Measurements from ENCODE around the gene ENTPD6.
A peak's percentile ranks its signal among the peaks of the same experiment; 100 is the strongest.

Gene ENTPD6

GRCh38 chr20:25222461-25223178, 27.1 kb downstream of the ENTPD6 start:
- TF ChIP-seq FOXM1 (IDR thresholded peaks at IDR 0.05; ENCODE audit: borderline replicate concordance, low read depth) (no peak), CEBPB (IDR thresholded peaks at IDR 0.05) (no peak), RAD21 (IDR thresholded peaks at IDR 0.05; ENCODE audit: low read depth) (no peak), CREB1 (IDR thresholded peaks at IDR 0.05; ENCODE audit: low read depth) (no peak), TAF1 (IDR thresholded peaks at IDR 0.05; ENCODE audit: low read depth) (no peak), NFIC (IDR thresholded peaks at IDR 0.05) (no peak), EGR1 (IDR thresholded peaks at IDR 0.05) (no peak), TCF12 (IDR thresholded peaks at IDR 0.05; ENCODE audit: low read depth) (no peak), ZBTB7A (IDR thresholded peaks at IDR 0.05; ENCODE audit: low read depth) (no peak), TEAD4 (IDR thresholded peaks at IDR 0.05) (no peak), YY1 (IDR thresholded peaks at IDR 0.05; ENCODE audit: low read depth) (no peak), USF1 (IDR thresholded peaks at IDR 0.05) (no peak), EP300 (IDR thresholded peaks at IDR 0.05; ENCODE audit: borderline replicate concordance) (no peak)
- TF ChIP-seq, protein P1, sequence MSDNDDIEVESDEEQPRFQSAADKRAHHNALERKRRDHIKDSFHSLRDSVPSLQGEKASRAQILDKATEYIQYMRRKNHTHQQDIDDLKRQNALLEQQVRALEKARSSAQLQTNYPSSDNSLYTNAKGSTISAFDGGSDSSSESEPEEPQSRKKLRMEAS (IDR thresholded peaks at IDR 0.05), result no peak
- TF ChIP-seq, protein P2, sequence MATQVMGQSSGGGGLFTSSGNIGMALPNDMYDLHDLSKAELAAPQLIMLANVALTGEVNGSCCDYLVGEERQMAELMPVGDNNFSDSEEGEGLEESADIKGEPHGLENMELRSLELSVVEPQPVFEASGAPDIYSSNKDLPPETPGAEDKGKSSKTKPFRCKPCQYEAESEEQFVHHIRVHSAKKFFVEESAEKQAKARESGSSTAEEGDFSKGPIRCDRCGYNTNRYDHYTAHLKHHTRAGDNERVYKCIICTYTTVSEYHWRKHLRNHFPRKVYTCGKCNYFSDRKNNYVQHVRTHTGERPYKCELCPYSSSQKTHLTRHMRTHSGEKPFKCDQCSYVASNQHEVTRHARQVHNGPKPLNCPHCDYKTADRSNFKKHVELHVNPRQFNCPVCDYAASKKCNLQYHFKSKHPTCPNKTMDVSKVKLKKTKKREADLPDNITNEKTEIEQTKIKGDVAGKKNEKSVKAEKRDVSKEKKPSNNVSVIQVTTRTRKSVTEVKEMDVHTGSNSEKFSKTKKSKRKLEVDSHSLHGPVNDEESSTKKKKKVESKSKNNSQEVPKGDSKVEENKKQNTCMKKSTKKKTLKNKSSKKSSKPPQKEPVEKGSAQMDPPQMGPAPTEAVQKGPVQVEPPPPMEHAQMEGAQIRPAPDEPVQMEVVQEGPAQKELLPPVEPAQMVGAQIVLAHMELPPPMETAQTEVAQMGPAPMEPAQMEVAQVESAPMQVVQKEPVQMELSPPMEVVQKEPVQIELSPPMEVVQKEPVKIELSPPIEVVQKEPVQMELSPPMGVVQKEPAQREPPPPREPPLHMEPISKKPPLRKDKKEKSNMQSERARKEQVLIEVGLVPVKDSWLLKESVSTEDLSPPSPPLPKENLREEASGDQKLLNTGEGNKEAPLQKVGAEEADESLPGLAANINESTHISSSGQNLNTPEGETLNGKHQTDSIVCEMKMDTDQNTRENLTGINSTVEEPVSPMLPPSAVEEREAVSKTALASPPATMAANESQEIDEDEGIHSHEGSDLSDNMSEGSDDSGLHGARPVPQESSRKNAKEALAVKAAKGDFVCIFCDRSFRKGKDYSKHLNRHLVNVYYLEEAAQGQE (IDR thresholded peaks at IDR 0.05; ENCODE audit: low read depth), result no peak

- TF ChIP-seq RAD21 (IDR thresholded peaks at IDR 0.05; ENCODE audit: low read depth) (peak; percentile 30; the same call in 1 of the 2 replicates), YY1 (IDR thresholded peaks at IDR 0.05; ENCODE audit: low read depth) (no peak), TCF12 (IDR thresholded peaks at IDR 0.05; ENCODE audit: low read depth) (peak; percentile 34; the same call in 1 of the 2 replicates)
These were observed 27.7 kb downstream of the ENTPD6 start for GRCh38 chr20:25223179-25223661.

GRCh38 chr20:25223765-25224720, 28.5 kb downstream of the ENTPD6 start:
- TF ChIP-seq NFIC (IDR thresholded peaks at IDR 0.05), result no peak

- no peak for TF ChIP-seq YY1 (IDR thresholded peaks at IDR 0.05; ENCODE audit: low read depth)
- TF ChIP-seq TCF12 (IDR thresholded peaks at IDR 0.05; ENCODE audit: low read depth), result no peak
- no peak for TF ChIP-seq EP300 (IDR thresholded peaks at IDR 0.05; ENCODE audit: borderline replicate concordance)
- no peak for TF ChIP-seq USF1 (IDR thresholded peaks at IDR 0.05)
- no peak for TF ChIP-seq RAD21 (IDR thresholded peaks at IDR 0.05; ENCODE audit: low read depth)
- TF ChIP-seq CREB1 (IDR thresholded peaks at IDR 0.05; ENCODE audit: low read depth), result no peak
- no peak for TF ChIP-seq TAF1 (IDR thresholded peaks at IDR 0.05; ENCODE audit: low read depth)
- no peak for TF ChIP-seq CEBPB (IDR thresholded peaks at IDR 0.05)
- TF ChIP-seq, protein P1 (IDR thresholded peaks at IDR 0.05), result no peak
- no peak for TF ChIP-seq NFIC (IDR thresholded peaks at IDR 0.05)
- no peak for TF ChIP-seq FOXM1 (IDR thresholded peaks at IDR 0.05; ENCODE audit: borderline replicate concordance, low read depth)
- no peak for TF ChIP-seq ZBTB7A (IDR thresholded peaks at IDR 0.05; ENCODE audit: low read depth)
- TF ChIP-seq, protein P2 (IDR thresholded peaks at IDR 0.05; ENCODE audit: low read depth), result no peak
- no peak for TF ChIP-seq TEAD4 (IDR thresholded peaks at IDR 0.05)
- TF ChIP-seq EGR1 (IDR thresholded peaks at IDR 0.05), result no peak
These were observed 29.4 kb downstream of the ENTPD6 start for GRCh38 chr20:25224941-25225340.

- no peak for TF ChIP-seq TEAD4 (IDR thresholded peaks at IDR 0.05)
- TF ChIP-seq, protein P1 (IDR thresholded peaks at IDR 0.05), result no peak
- no peak for TF ChIP-seq NFIC (IDR thresholded peaks at IDR 0.05)
- TF ChIP-seq CEBPB (IDR thresholded peaks at IDR 0.05), result no peak
- no peak for TF ChIP-seq ZBTB7A (IDR thresholded peaks at IDR 0.05; ENCODE audit: low read depth)
- no peak for TF ChIP-seq CREB1 (IDR thresholded peaks at IDR 0.05; ENCODE audit: low read depth)
- TF ChIP-seq EGR1 (IDR thresholded peaks at IDR 0.05), result no peak
- no peak for TF ChIP-seq USF1 (IDR thresholded peaks at IDR 0.05)
- TF ChIP-seq RAD21 (IDR thresholded peaks at IDR 0.05; ENCODE audit: low read depth), result no peak
- TF ChIP-seq, protein P2 (IDR thresholded peaks at IDR 0.05; ENCODE audit: low read depth), result no peak
- no peak for TF ChIP-seq TAF1 (IDR thresholded peaks at IDR 0.05; ENCODE audit: low read depth)
- no peak for TF ChIP-seq TCF12 (IDR thresholded peaks at IDR 0.05; ENCODE audit: low read depth)
- no peak for TF ChIP-seq FOXM1 (IDR thresholded peaks at IDR 0.05; ENCODE audit: borderline replicate concordance, low read depth)
- no peak for TF ChIP-seq YY1 (IDR thresholded peaks at IDR 0.05; ENCODE audit: low read depth)
- TF ChIP-seq EP300 (IDR thresholded peaks at IDR 0.05; ENCODE audit: borderline replicate concordance), result no peak
These were observed 30.3 kb downstream of the ENTPD6 start for GRCh38 chr20:25225642-25226432.
